Panc1 (cell line): Measurements from ENCODE around the gene EEA1. TPM values are rescaled to one million over a fixed set of nuclear protein-coding genes. Genes with fewer than 3 reads are reported as not detected.

Experiments used
- ATAC-seq: fragments of 200-7000 bp; cut with Tn5 transposase; 2 replicates; pipeline ENCODE4 v1.9.1; 2020; ENCODE audit warnings: mild to moderate bottlenecking, moderate library complexity
- BruUV-seq: library from RNA; stranded (reverse); fragments of 400-500 nt; replicated peaks from 2 replicates; lab custom pipeline; 2021; lab: Mats Ljungman, UMichigan
- CTCF ChIA-PET: fragments of 300-600 bp; sonication (Branson Sonifier 250); formaldehyde crosslinking; loops from one replicate; lab custom pipeline; 2022; ENCODE audit warnings: antibody characterized with exemption; lab: Charles Lee
- POLR2A ChIA-PET: fragments of 300-600 bp; sonication (Branson Sonifier 250); formaldehyde crosslinking; loops from one replicate; lab custom pipeline; 2022; ENCODE audit warnings: antibody characterized with exemption; lab: Charles Lee
- DNase-seq: peaks from one replicate; pipeline ENCODE4 v3.0.0-alpha.2; 2010; ENCODE audit warnings: low read depth, low spot score
- H3K27ac ChIP-seq: 2 replicates; pipeline ENCODE4 v1.5.1; 2011; ENCODE audit warnings: mild to moderate bottlenecking, low read length, inconsistent platforms
- H3K27me3 ChIP-seq: fragments of 200-500 bp; sonication (Bioruptor generic); 2 replicates; pipeline ENCODE4 v1.6.0; 2014; ENCODE audit warnings: low read length, inconsistent platforms; ENCODE audit not compliant: control insufficient read depth, insufficient read depth
- H3K36me3 ChIP-seq: fragments of 200-500 bp; sonication (Bioruptor generic); 2 replicates; pipeline ENCODE4 v1.5.1; 2014; ENCODE audit warnings: inconsistent platforms, mild to moderate bottlenecking, low read length, moderate library complexity; ENCODE audit not compliant: control insufficient read depth, insufficient read depth
- H3K4me1 ChIP-seq: 2 replicates; pipeline ENCODE4 v1.5.1; 2011; ENCODE audit warnings: inconsistent platforms, mild to moderate bottlenecking, low read length, moderate library complexity; ENCODE audit not compliant: control insufficient read depth, insufficient read depth
- H3K4me3 ChIP-seq, 2 experiments: 2 replicates each; pipeline ENCODE4 v1.5.1; 2011 to 2012; ENCODE audit warnings: low read depth in 2 of 2, low read length in 2 of 2, mild to moderate bottlenecking in 2 of 2, inconsistent platforms in 1 of 2, moderate library complexity in 1 of 2
- H3K9me3 ChIP-seq: fragments of 200-500 bp; sonication (Bioruptor generic); 2 replicates; pipeline ENCODE4 v1.5.1; 2014; ENCODE audit warnings: low read depth, mild to moderate bottlenecking, inconsistent platforms, low read length, moderate library complexity; ENCODE audit not compliant: control insufficient read depth, insufficient read depth
- POLR2AphosphoS5 ChIP-seq: IDR thresholded peaks from 2 replicates; pipeline ENCODE4 v1.6.1; 2012; ENCODE audit warnings: mild to moderate bottlenecking, low read depth, low read length, moderate library complexity
- SIN3A ChIP-seq: IDR thresholded peaks from 2 replicates; pipeline ENCODE4 v1.6.1; 2012; ENCODE audit warnings: low read depth, mild to moderate bottlenecking, low read length, moderate library complexity, borderline replicate concordance; ENCODE audit not compliant: insufficient read depth
- TCF7L2 ChIP-seq: IDR thresholded peaks from 2 replicates; pipeline ENCODE4 v1.6.1; 2011; ENCODE audit warnings: mild to moderate bottlenecking, low read depth, low read length, inconsistent platforms
- in situ Hi-C: cut with HindIII; loops from 2 replicates; pipeline ENCODE4 v1.10.0; 2016; ENCODE audit warnings: low sequenced_read_pairs, low pct_unique_long_range_greater_than_20kb
- intact Hi-C: fragments of 100-400 bp; cut with micrococcal nuclease; formaldehyde crosslinking; loops from one replicate; pipeline ENCODE4 v1.10.0; 2022; ENCODE audit not compliant: unreplicated experiment
- total RNA-seq: library from RNA; stranded (reverse); gene quantifications from one replicate; pipeline ENCODE4 v1.2.1, GENCODE V29; 2021; ENCODE audit not compliant: unreplicated experiment
- TF ChIP-seq, protein P1 (sequence below): fragments of 450-650 bp; IDR thresholded peaks from 2 replicates; pipeline ENCODE4 v1.5.1; 2017; ENCODE audit warnings: mild to moderate bottlenecking
- TF ChIP-seq, protein P2 (sequence below), 2 experiments: IDR thresholded peaks; 2 replicates each; pipeline ENCODE4 v1.6.1; 2011 to 2012; ENCODE audit warnings: low read depth in 2 of 2, control low read depth in 1 of 2, low read length in 1 of 2, mild to moderate bottlenecking in 1 of 2, moderate library complexity in 1 of 2; ENCODE audit not compliant: insufficient read depth in 1 of 2

Gene EEA1
- total RNA-seq, 1 experiment from 2014 or later, result 15.1 TPM

DNA sequence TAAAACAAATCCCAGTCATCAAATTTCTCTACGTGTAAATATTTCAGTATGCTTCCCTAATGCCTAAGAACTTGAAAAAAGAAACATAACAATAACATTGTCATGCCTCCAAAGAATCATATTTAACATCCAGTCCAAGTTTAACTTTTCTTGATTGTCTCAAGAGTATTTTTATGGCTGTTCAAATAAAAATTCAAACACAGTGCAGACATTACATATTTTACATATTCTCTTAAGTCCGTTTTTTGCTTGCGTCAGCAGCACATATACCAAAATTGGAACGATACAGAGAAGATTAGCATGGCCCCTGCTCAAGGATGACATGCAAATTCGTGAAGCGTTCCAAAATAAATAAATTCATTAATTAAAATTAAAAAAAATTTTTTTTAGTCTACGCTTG is 23.3 kb upstream of the EEA1 start:
- in situ Hi-C loops, result no loop called here
- CTCF ChIA-PET, result no interaction called here

DNA sequence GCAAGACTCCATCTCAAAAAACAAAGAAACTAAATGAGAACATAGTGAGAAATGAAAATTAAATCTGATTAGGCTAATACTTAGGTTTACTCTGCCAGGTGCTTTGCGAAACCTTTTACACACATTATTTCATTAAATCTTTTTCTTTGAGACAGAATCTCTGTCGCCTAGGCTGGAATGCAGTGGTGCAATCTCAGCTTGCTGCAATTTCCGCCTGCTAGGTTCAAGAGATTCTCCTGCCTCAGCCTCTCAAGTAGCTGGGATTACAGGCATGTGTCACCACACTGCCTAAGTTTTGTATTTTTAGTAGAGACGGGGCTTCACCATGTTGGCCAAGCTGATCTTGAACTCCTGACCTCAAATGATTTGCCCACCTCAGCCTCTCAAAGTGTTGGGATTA is 21.9 kb upstream of the EEA1 start:
- POLR2A ChIA-PET, result no interaction called here

More for the DNA sequence above, 23.3 kb upstream of the EEA1 start:
- Histone ChIP-seq H3K4me1 (no peaks in the 10 kb centered on the region), H3K27ac (no peak overlapping the region), H3K27me3 (no peaks in the 10 kb centered on the region), H3K9me3 (peaks cover 7% of the 10 kb centered on the region; the same call in 1 of the 2 replicates), H3K4me3 (no peak overlapping the region), H3K36me3 (no peaks in the 10 kb centered on the region)
- no TSS peak for BruUV-seq
- DNase-seq (no peak), ATAC-seq (no peak)
- TF ChIP-seq, protein P1, sequence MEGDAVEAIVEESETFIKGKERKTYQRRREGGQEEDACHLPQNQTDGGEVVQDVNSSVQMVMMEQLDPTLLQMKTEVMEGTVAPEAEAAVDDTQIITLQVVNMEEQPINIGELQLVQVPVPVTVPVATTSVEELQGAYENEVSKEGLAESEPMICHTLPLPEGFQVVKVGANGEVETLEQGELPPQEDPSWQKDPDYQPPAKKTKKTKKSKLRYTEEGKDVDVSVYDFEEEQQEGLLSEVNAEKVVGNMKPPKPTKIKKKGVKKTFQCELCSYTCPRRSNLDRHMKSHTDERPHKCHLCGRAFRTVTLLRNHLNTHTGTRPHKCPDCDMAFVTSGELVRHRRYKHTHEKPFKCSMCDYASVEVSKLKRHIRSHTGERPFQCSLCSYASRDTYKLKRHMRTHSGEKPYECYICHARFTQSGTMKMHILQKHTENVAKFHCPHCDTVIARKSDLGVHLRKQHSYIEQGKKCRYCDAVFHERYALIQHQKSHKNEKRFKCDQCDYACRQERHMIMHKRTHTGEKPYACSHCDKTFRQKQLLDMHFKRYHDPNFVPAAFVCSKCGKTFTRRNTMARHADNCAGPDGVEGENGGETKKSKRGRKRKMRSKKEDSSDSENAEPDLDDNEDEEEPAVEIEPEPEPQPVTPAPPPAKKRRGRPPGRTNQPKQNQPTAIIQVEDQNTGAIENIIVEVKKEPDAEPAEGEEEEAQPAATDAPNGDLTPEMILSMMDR, result no peak
- TF ChIP-seq TCF7L2 (no peak), POLR2AphosphoS5 (no peak), SIN3A (no peak)
- TF ChIP-seq, protein P2, sequence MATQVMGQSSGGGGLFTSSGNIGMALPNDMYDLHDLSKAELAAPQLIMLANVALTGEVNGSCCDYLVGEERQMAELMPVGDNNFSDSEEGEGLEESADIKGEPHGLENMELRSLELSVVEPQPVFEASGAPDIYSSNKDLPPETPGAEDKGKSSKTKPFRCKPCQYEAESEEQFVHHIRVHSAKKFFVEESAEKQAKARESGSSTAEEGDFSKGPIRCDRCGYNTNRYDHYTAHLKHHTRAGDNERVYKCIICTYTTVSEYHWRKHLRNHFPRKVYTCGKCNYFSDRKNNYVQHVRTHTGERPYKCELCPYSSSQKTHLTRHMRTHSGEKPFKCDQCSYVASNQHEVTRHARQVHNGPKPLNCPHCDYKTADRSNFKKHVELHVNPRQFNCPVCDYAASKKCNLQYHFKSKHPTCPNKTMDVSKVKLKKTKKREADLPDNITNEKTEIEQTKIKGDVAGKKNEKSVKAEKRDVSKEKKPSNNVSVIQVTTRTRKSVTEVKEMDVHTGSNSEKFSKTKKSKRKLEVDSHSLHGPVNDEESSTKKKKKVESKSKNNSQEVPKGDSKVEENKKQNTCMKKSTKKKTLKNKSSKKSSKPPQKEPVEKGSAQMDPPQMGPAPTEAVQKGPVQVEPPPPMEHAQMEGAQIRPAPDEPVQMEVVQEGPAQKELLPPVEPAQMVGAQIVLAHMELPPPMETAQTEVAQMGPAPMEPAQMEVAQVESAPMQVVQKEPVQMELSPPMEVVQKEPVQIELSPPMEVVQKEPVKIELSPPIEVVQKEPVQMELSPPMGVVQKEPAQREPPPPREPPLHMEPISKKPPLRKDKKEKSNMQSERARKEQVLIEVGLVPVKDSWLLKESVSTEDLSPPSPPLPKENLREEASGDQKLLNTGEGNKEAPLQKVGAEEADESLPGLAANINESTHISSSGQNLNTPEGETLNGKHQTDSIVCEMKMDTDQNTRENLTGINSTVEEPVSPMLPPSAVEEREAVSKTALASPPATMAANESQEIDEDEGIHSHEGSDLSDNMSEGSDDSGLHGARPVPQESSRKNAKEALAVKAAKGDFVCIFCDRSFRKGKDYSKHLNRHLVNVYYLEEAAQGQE (IDR thresholded peaks at IDR 0.05; ENCODE audit: insufficient read depth in 1 of 2, low read depth in 2 of 2, low read length in 1 of 2), result no peak
- POLR2A ChIA-PET, result no interaction called here
- intact Hi-C loops, result no loop called here

More for the DNA sequence above, 21.9 kb upstream of the EEA1 start:
- intact Hi-C loops (no loop called here), in situ Hi-C loops (no loop called here)
- no TSS peak for BruUV-seq
- CTCF ChIA-PET, result no interaction called here
- Histone ChIP-seq H3K27me3 (no peaks in the 10 kb centered on the region), H3K27ac (no peak overlapping the region), H3K4me1 (no peaks in the 10 kb centered on the region), H3K4me3 (no peak overlapping the region), H3K36me3 (no peaks in the 10 kb centered on the region), H3K9me3 (peaks cover 7% of the 10 kb centered on the region; the same call in 1 of the 2 replicates)
- DNase-seq (no peak), ATAC-seq (no peak)
- TF ChIP-seq TCF7L2 (no peak), SIN3A (no peak), POLR2AphosphoS5 (no peak)
- TF ChIP-seq, protein P2 (IDR thresholded peaks at IDR 0.05; ENCODE audit: insufficient read depth in 1 of 2, low read depth in 2 of 2, low read length in 1 of 2), result no peak
